Endothelial cell of hepatic sinusoid (primary cell): Measurements from ENCODE around the gene CLDN2.

Experiments used
- in situ Hi-C: cut with HindIII; loops from 2 replicates; pipeline ENCODE4 v1.10.0; 2017; ENCODE audit warnings: low sequenced_read_pairs

The CLDN2 gene, protein sequence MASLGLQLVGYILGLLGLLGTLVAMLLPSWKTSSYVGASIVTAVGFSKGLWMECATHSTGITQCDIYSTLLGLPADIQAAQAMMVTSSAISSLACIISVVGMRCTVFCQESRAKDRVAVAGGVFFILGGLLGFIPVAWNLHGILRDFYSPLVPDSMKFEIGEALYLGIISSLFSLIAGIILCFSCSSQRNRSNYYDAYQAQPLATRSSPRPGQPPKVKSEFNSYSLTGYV

DNA sequence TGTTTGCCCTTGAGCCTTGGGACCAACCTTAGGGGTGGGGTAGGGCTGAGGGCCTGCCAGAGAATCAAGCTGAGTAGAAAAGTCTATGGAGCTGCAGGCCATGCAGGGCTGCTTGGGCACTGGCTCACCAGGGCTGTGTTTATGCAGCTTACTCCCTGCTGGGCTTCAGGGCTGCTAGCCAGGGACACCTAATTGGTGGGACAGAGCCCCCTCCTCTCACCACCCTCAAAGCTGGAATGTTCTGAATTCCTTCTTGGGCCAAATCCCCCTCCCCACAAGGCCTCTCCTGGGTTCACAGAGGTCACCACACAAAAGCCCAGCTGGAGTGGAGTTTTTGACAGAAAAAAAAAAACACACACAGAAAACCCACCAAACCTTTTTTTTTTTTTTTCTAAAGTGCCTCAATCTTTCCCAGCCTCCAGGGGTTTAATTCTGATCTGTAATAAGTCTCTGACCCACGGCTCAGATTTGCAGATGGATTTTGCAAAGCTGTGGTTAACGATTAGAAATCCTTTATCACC lies at the start of gene CLDN2:
CLDN2 (plus strand) TSS at position 471 of the 521 bp plus-strand sequence. CDS start 7,827 bp downstream, outside the sequence.
- in situ Hi-C loops: loop anchor here (5.0 kb wide), 1 partner anchor 48 kb away; no protein-coding TSS in a partner anchor

GRCh38 chrX:106872796-106873195 lies 47.4 kb upstream of the CLDN2 start:
- in situ Hi-C loops: loop anchor here (5.0 kb wide), 1 partner anchor 50 kb away; the partner anchor contains the start of gene CLDN2

DNA sequence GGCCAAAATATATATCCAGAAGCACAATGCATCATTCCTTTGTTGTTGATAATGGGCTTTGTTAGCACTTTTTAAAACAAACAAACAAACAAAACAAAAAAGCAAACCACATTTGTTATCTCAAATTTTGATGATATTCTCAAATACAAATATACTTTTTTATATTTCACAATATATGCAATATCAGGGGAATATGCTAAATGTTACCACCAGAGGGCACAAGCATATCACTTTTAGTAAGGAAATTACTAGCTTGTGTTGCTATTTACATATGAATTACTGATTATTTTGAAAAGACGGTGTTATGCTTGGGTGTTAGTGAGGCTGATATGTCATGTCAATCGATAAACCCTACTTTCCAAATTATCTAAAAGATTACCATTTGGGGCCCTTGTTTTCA lies 46.1 kb upstream of the CLDN2 start:
- in situ Hi-C loops: loop anchor here (5.0 kb wide), 1 partner anchor 48 kb away; the partner anchor contains the start of gene CLDN2

- in situ Hi-C loops: no loop called here
Measured at GRCh38 chrX:106875151-106875550, 45.1 kb upstream of the CLDN2 start.

GRCh38 chrX:106889468-106889867 lies 30.7 kb upstream of the CLDN2 start:
- in situ Hi-C loops: no loop called here

DNA sequence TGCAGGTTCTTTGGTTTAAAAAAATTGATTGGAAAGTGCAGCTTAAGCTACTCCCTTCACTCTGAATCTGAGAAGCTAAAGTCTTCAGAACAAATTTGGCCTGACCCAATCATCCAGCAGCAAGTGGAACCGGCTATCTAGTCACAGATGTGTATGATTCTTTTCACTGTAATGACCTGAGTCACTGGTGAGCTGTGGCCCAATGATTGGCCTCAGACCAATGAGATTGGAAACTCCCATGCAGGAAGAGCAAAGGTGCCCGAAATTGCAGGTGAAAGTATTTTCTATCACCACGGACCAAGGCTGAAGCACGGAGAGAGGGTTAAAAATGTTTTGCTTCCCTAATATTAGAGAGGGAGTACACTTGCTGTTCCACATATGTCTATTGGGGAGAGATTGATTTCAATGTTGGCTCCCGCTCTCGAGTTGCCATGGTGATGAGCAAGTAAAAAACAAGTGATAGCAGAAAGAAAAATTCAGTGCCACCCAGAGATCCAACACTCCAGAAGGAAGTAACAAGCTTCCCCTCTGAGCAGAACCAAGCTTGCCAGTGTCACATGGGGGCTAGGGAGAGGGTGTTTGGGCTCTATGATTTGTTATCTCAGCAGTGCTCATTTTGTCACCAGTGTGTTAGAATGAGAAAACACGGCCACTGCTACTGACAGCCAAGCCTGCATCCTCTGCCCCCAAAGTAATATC lies 28.3 kb upstream of the CLDN2 start:
- in situ Hi-C loops: no loop called here

GRCh38 chrX:106894392-106894909 lies 25.8 kb upstream of the CLDN2 start:
- in situ Hi-C loops: no loop called here

- in situ Hi-C loops: no loop called here
Measured at GRCh38 chrX:106894978-106895452, 25.2 kb upstream of the CLDN2 start.

GRCh38 chrX:106897259-106897658 lies 22.9 kb upstream of the CLDN2 start:
- in situ Hi-C loops: no loop called here

DNA sequence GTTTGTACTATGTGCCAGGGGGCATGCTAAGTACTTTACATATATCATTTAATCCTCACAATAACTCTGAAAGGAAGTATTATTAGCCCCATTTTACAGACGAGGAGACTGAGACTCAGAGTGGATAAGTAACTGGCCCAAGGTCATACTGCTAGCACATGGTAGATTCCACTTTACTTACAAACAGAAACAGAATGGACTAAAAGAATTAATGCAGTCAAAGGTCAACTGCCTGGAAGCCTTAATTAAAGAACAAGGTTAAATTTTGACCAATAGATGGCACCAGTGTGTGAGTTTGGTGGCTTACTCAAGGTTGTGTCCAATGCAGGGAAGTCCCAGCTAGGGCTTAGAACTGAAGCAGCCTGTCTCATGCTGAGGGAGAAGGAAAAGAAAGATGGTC lies 21.7 kb upstream of the CLDN2 start:
- in situ Hi-C loops: no loop called here

- in situ Hi-C loops: no loop called here
Measured at GRCh38 chrX:106899276-106899675, 20.9 kb upstream of the CLDN2 start.

GRCh38 chrX:106899841-106900240 lies 20.4 kb upstream of the CLDN2 start:
- in situ Hi-C loops: no loop called here

- in situ Hi-C loops: no loop called here
Measured at GRCh38 chrX:106901341-106901740, 18.9 kb upstream of the CLDN2 start.

DNA sequence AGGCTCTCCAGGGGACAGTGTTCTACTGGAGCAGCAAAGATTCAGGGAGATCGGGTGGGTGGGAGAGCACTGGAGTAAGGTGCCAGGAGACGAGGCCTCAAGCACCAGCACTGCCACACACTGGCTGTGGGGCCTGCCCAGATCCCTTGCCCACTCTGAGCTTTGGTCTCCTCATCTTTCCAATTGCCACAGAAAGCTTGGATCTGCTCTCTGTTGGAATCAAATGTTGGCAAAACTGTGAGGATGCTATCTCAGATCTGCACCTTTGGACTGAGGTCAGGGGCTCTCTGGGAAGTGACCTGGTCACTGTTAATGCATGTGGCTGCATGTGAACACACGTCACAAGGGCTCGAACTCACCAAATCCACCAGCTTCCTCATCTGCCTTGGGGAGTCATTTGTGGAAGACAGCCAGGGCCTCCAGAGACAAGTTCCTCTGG lies 18.4 kb upstream of the CLDN2 start:
- in situ Hi-C loops: no loop called here

- in situ Hi-C loops: no loop called here
Measured at GRCh38 chrX:106902684-106903083, 17.5 kb upstream of the CLDN2 start.

DNA sequence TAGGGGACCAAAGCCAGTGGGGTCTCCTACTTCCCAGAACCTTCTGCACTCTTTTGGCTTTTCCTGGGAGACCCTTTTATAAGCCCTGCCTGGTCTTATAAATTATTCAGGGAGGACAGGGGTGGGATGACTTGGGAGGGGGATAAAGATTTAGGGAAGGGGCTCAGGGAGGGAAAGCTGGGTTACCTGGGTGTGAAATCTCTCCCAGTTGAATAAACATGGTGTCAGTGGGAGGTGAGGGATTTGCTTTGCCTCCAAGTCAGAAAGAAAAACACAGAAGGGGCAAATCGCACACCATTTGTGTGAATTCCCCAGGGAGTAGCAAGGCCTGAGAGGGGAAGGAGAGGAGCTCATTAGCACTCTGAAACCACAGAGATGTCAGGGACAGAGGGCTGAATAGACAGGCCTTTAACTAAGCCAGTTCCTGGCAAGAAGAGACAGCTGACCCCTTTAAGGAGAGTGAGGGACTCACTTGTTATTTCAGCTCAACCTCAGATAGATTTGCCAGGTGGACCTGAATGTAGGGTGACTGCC lies 16.8 kb upstream of the CLDN2 start, which contains the start of gene RIPPLY1:
RIPPLY1 (minus strand) TSS at position 51 of the 534 bp plus-strand sequence. CDS start 54 bp downstream, outside the sequence.
- in situ Hi-C loops: no loop called here

GRCh38 chrX:106903856-106904528 lies 16.2 kb upstream of the CLDN2 start:
- in situ Hi-C loops: no loop called here

DNA sequence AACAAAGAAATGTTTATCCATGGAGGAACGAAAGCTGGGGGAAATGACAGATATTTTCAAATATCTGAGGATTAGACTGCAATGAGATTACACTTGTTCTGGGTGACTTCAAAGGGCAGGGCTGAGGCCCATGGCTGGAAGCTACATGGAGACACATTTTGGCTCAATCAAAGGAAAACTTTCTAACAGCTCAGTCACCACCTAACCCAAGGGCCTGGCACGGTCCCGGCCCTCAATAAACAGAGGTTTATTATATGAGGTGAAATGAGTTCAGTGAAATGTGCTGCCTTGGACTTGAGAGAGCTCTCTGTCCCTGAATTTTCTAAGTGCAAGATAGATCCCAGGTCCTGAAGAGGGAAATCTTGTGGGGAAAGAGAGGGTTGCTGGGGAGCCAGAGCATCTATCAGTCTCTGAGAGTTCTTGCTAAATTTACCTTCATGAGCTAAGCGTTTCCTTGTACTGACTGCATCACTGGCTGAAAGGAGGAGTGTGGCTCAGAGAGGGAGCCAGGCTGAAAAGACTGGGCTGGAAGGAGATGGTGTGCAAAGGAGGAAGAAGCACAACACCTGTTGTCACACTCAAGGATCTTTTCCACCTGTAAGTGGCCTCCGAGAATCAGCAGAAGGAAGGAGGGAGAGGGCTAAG lies 15.0 kb upstream of the CLDN2 start:
- in situ Hi-C loops: no loop called here

DNA sequence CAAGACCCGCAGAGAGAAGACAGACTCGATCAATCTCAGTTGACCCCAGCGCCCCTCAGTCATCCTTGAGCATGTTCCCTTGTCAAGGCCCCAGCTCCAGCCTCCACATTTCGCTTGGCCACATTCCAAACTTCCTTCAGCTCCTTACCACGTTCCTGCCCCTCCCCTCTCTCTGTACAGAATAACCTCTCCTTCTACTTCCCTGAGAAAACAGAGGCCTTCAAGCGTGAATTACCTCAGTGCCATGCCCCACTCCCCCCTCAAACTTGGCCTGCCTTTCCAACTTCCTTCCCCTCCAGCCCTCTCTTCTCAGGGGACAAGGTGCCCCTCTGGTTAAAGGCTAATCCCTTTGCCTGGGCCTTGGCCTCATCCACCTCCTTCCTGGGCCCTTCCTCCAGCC lies 13.8 kb upstream of the CLDN2 start:
- in situ Hi-C loops: no loop called here

DNA sequence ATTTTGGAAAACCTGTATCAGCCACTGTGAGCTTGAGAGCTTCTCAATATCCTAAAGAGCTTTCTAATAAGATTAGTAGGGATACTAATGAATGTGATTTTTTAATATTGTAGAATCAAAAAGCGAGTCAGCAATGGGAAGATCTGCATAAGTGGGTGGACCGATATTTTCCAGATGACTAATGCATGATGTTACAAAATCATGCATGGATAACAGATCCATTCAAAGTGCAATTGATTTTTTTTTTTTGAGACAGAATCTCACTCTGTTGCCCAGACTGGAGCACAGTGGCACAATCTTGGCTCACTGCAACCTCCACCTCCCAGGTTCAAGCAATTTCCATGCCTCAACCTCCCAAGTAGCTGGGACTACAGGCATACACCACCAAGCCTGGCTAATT lies 7.3 kb upstream of the CLDN2 start:
- in situ Hi-C loops: no loop called here
